ENCODE results near the gene DDX60. TPM values are rescaled to one million over a fixed set of nuclear protein-coding genes. Genes with fewer than 3 reads are reported as not detected.

The DDX60 gene
- total RNA-seq, 1 experiment from 2014 or later, result 12.2 TPM

DNA sequence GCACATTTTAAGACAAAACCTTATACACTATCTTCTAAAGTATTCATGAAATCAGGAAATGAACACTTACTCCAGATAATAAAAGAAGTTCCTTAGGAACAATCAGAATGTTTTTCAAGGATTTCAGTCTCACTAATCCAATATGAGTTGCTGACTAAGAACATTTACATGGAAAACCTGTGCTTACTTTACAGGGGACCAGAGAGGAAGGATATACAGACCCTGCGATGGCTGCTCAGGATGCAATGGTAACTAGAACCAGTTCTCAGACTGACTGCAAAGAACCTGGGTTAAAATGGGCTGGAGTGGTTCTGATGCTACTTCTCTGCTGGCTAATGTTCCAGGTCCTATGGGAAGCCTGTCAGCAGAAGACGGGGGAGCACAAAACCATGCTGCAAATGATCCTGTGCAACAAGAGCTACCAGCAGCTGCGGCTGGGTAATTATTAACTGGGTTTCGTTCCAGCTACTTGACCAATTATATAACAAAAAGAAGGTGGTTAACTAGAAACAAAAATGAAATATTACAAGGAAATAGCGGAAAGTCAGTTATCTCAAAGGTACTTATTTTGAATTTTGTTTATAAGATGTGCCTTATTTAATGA lies 140.9 kb downstream of the DDX60 start:
- Histone ChIP-seq H3K27me3 (ENCODE audit: insufficient read depth, low read depth) (no peaks in the 10 kb centered on the region), H3F3A (ENCODE audit: insufficient read depth, low read depth) (no peaks in the 10 kb centered on the region), H3K4me1 (replicated peaks; ENCODE audit: insufficient read depth) (no peaks in the 10 kb centered on the region), H3K4me2 (no peak overlapping the region), H3K9me2 (ENCODE audit: insufficient read depth) (no peaks in the 10 kb centered on the region), H2AFZ (no peak overlapping the region), H3K36me3 (ENCODE audit: low read depth) (no peaks in the 10 kb centered on the region), H3K4me3 (no peak overlapping the region), H3K27ac (no peak overlapping the region), H3K79me2 (ENCODE audit: low read depth) (no peaks in the 10 kb centered on the region), H4K20me1 (ENCODE audit: insufficient read depth) (no peaks in the 10 kb centered on the region), H3K9me3 (ENCODE audit: insufficient read depth, low read depth) (no peaks in the 10 kb centered on the region)
- CTCF ChIA-PET, result no interaction called here
- no peak for DNase-seq
- POLR2A ChIA-PET (ENCODE audit: unreplicated experiment), result no interaction called here
- BruUV-seq (replicated peaks), result no TSS peak
- intact Hi-C loops (cut with micrococcal nuclease; ENCODE audit: unreplicated experiment), result no loop called here
- TF ChIP-seq EZH2 (IDR thresholded peaks at IDR 0.05; ENCODE audit: low read depth), result no peak
- TF ChIP-seq, protein P1, sequence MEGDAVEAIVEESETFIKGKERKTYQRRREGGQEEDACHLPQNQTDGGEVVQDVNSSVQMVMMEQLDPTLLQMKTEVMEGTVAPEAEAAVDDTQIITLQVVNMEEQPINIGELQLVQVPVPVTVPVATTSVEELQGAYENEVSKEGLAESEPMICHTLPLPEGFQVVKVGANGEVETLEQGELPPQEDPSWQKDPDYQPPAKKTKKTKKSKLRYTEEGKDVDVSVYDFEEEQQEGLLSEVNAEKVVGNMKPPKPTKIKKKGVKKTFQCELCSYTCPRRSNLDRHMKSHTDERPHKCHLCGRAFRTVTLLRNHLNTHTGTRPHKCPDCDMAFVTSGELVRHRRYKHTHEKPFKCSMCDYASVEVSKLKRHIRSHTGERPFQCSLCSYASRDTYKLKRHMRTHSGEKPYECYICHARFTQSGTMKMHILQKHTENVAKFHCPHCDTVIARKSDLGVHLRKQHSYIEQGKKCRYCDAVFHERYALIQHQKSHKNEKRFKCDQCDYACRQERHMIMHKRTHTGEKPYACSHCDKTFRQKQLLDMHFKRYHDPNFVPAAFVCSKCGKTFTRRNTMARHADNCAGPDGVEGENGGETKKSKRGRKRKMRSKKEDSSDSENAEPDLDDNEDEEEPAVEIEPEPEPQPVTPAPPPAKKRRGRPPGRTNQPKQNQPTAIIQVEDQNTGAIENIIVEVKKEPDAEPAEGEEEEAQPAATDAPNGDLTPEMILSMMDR (conservative IDR thresholded peaks at IDR 0.05), result no peak

DNA sequence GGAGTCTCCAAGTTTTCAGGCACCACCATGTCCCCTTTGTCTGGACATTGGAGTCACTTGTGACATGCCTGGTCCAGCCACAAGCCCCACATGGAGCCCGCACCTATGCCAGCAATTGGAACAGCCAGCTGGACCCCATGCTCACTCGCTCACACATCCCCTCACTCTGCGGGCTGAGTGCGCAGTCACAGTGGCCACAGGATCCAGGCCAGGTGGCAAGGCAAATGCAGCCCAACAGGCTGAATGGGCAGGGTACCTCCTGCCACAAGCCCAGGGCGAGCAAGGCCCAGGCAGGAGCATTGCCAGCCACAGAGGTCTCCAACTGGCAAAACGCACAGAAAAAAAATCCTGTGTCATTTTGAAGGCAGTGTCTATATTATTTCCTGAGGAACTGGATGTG lies 144.2 kb downstream of the DDX60 start:
- POLR2A ChIA-PET (ENCODE audit: unreplicated experiment), result no interaction called here
- CTCF ChIA-PET, result no interaction called here
- no peaks in the 10 kb centered on the region for H4K20me1 ChIP-seq (ENCODE audit: insufficient read depth)
- no peak overlapping the region for H3K4me2 ChIP-seq
- H2AFZ ChIP-seq, result no peak overlapping the region
- H3K4me3 ChIP-seq, result no peak overlapping the region
- H3K79me2 ChIP-seq (ENCODE audit: low read depth), result no peaks in the 10 kb centered on the region
- no peaks in the 10 kb centered on the region for H3K9me3 ChIP-seq (ENCODE audit: insufficient read depth, low read depth)
- BruUV-seq (replicated peaks), result no TSS peak
- no peaks in the 10 kb centered on the region for H3K9me2 ChIP-seq (ENCODE audit: insufficient read depth)
- H3K36me3 ChIP-seq (ENCODE audit: low read depth), result no peaks in the 10 kb centered on the region
- no peak overlapping the region for H3K27ac ChIP-seq
- intact Hi-C loops (cut with micrococcal nuclease; ENCODE audit: unreplicated experiment), result no loop called here
- no peaks in the 10 kb centered on the region for H3K4me1 ChIP-seq (replicated peaks; ENCODE audit: insufficient read depth)
- no peaks in the 10 kb centered on the region for H3K27me3 ChIP-seq (ENCODE audit: insufficient read depth, low read depth)
- no peak for TF ChIP-seq EZH2 (IDR thresholded peaks at IDR 0.05; ENCODE audit: low read depth)
- TF ChIP-seq, protein P1 (conservative IDR thresholded peaks at IDR 0.05), result no peak
- H3F3A ChIP-seq (ENCODE audit: insufficient read depth, low read depth), result no peaks in the 10 kb centered on the region
- no peak for DNase-seq

DNA sequence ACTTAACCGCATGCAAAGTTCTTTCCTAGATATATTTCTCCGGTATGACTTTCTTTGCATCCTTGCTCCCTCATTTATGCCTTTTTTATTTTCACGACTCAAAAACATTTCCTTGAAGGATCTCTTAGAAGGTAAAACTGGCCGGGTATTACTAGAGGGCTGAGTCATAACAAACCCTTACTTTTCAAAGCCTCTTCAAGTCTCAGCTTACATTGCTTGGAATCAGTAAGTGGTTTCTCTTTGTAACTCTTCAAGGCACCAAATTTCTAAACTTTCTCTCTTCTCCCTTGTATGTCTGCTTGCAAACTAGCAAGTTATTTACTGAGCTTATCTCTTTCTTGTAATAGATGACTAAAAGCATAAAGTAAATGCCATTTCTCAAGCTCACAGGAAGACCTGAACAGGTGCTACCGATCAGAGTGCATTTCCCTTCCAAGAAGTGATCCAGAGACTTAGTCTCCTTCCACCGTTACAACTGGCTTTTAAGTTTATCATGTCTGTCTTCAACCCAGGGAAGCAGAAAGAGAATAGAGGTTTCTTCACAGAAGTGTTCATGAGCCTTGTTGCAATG lies 150.8 kb downstream of the DDX60 start:
- Histone ChIP-seq H3K79me2 (ENCODE audit: low read depth) (no peaks in the 10 kb centered on the region), H3K4me3 (no peak overlapping the region), H3K9me3 (ENCODE audit: insufficient read depth, low read depth) (no peaks in the 10 kb centered on the region), H3K4me2 (no peak overlapping the region), H3K9me2 (ENCODE audit: insufficient read depth) (no peaks in the 10 kb centered on the region), H3K4me1 (replicated peaks; ENCODE audit: insufficient read depth) (no peaks in the 10 kb centered on the region), H3K36me3 (ENCODE audit: low read depth) (no peaks in the 10 kb centered on the region), H2AFZ (no peak overlapping the region), H3K27me3 (ENCODE audit: insufficient read depth, low read depth) (no peaks in the 10 kb centered on the region), H3K27ac (no peak overlapping the region), H3F3A (ENCODE audit: insufficient read depth, low read depth) (no peaks in the 10 kb centered on the region), H4K20me1 (ENCODE audit: insufficient read depth) (no peaks in the 10 kb centered on the region)
- POLR2A ChIA-PET (ENCODE audit: unreplicated experiment), result no interaction called here
- intact Hi-C loops (cut with micrococcal nuclease; ENCODE audit: unreplicated experiment), result no loop called here
- no peak for DNase-seq
- no TSS peak for BruUV-seq (replicated peaks)
- CTCF ChIA-PET, result no interaction called here
- TF ChIP-seq, protein P1 (conservative IDR thresholded peaks at IDR 0.05), result no peak
- TF ChIP-seq EZH2 (IDR thresholded peaks at IDR 0.05; ENCODE audit: low read depth), result no peak

Other genes starting within 250 kb of the DDX60 start
- 1.1 and 3.0 TPM in 2 replicates for gene ANXA10, start 226.2 kb downstream of the DDX60 start, total RNA-seq (2021)
- gene DDX60L, start 161.7 kb upstream of the DDX60 start, total RNA-seq (2021), result 68.1 and 71.7 TPM in 2 replicates
- 139 and 156 TPM in 2 replicates for gene PALLD, start 178.3 kb upstream of the DDX60 start, total RNA-seq (2021)

All from PC-9 (cell line).